Activated CD4-positive, alpha-beta T cell treated with anti-CD3 and anti-CD28 coated beads for 24 hours (primary cell): ENCODE measurements around the gene ROBO3.
A peak's percentile ranks its signal among the peaks of the same experiment; 100 is the strongest.

Experiments
- DNase-seq, 2 donors: peaks; one replicate each; pipeline ENCODE4 v3.0.0-alpha.2; 2020; ENCODE audit warnings: low read depth in 2 of 2

The ROBO3 gene

DNA sequence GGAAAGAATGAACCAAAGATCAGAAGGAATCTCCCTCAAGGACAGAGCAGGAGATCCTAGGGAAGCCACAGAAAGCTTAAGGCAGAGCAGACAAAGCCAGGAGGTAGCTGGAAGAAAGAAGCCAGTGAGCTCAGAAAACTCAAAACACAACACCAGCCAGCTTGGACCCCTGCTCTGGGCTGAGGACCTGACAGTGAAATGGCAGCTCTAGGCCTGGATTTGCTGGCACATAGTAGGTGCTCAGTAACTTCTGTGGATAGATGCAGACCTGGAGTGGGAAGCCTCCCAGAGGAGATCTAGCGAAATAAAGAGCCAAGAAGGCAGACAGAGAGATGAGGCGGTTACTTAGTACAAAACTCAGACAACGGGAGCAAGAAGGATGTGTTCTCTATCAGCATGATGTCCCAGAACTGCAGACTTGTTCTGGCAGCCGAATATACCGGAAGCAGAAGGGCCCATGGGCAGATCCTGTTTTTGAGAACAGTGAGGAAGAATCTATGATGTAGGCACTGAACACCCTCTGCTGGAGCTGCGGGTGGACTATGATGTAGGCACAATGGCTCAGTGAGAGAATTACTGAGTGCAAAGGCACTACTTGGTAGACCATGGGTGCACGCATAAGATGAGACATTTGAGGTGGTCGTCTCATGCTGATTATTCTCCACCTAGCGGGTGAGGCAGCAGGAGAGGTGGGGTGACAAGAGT is 27.7 kb downstream of the ROBO3 start:
- no peak for DNase-seq

DNA sequence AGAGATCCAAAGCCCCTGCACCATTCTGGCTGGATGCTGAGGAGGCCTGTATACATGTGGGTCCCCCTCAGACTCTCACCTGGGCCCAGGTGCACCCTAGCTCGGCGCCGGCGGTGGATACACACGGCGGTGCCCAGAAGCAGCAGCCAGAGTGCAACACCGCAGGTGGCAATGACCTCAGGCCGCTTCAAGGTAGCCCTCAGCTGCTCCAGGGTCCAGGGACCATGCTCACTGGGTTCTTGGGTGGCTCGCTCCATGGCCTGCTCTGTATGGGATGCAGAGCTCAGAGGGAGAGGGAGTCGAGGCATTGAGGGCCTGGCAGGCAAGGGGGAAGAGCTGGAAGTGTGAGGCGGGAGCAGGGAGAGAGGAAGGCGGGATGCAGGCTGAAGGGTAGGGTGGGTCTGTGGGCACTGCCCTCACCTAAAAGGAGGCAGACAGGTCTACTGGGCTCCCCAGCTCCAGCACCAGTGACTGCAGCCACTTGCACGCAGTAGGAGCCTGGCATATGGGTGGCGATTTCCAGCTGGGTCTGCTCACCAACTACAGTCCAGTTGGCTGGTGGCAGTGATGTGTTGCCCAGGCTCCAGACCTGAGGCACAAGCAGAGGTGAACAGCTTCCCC is 28.7 kb downstream of the ROBO3 start:
- no peak for DNase-seq

DNA sequence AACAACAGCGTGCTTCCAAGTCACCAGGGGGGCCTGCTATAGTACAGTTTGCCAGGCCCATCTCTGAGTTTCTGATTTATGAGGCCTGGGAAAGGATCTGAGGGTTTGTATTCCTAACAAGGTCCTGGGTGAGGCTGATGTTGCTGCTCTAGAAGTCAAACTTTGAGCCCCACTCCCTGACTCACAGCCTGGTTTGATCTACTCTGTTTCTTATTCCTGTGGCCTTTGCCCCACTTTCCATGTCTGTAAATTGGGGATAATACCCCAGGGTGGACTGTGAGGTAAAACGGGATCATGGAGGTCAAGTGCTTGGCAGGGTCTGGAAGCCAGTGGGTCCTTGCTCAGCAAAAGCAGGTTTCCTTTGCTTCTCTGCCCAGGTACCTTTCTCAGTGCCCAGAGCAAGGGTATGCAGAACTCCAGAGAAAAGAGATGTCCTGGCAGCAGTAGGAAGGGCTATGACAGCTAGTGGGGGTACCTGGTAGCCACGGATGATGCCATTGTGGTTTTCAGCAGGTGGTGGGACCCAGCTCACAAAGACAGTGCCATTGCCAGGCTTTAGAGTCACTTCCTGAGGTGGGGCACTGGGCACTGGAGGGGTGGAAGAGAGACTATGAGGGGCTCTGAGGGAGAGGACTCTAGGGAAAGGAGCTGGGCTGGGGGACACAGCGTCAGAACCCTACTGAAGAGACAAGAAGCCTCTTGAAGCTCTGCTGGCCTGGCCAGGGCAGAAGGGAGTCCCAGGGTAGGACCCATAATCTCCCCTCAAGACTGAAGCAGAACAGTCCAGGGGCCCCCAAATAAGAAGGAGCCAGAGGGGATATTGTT is 29.6 kb downstream of the ROBO3 start:
- DNase-seq: no peak

DNA sequence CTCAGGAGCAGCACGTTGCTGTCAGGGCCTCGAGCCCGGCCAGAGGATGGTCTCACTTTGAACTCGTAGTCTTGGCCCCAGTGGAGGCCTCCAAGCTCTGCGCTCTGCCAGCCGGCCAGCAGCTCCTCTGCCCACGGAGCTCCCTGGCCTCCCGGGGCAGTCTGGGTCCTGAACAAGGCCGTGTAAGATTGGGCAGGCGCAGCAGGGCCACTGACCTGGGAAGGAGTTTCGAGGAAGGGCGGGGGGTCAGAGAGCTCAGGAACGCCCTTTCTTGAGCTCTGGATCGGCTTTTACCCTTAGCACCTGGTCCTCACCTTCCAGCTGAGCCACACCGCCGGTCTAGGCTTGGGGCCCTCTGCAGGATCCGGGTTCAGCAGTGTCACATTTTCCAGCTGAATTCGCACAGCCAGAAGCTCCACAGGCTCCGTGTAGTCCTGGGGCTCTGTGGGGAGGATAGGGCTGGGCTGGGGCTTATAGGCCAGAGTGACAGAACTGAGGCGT is 30.3 kb downstream of the ROBO3 start:
- no peak for DNase-seq

DNA sequence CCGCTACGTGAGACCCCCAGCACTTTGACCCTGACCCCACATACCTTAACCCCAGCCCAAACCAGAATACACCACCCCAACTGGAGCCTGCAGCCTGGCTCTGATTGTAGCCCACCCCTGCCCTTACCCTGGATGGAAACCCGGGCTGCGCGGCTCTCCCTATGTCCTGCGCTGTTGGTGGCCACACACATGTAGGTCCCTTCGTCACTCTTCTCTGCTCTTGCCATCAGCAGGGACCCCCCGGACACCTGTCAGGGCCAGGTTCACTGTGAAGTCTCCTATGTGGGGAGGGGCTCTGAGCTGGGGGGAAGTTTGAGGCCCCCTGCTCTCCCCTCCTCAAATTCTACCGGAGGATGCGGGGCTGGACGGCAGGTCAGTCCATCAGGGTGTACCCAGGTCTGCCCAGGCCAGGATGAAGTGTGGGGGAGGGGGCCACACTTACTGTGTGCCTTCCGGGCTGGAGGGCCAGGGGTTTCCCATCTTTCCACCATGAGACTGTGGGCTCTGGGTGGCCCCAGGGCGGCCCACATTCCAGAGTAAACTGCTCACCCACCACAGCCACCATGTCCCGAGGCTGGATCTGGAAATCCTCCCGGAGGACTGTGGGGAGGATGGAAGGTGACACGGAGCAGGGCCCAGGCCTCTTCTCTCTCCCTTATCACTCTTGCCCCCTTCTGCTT is 31.0 kb downstream of the ROBO3 start:
- no peak for DNase-seq

DNA sequence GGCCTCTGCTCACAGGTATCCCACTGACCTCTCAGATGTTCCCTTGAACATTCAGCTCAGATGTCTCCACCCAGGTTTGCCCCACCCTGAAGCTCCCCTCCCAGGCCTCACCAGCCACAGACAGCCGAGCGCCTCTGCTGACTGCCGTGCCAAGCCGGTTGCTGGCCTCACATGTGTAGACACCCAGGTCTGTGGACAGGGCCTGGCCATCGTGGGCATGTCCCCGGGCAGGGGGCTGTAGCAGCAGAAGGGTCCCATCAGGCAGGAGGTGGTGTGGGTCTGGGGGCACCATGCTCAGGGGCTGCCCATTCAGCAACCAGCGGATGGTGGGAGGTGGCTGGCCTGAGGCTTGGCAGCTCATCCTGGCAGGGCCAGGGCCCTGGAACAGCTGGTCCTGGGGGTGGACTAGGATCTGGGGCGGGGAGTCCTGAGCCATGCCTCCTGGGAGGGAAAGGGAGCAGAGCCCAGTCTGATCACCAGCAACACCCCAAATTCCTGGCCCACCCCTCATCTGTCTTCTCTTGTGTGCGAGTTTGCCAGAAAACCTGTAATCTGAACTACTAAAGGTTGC is 31.7 kb downstream of the ROBO3 start:
- DNase-seq: no peak

DNA sequence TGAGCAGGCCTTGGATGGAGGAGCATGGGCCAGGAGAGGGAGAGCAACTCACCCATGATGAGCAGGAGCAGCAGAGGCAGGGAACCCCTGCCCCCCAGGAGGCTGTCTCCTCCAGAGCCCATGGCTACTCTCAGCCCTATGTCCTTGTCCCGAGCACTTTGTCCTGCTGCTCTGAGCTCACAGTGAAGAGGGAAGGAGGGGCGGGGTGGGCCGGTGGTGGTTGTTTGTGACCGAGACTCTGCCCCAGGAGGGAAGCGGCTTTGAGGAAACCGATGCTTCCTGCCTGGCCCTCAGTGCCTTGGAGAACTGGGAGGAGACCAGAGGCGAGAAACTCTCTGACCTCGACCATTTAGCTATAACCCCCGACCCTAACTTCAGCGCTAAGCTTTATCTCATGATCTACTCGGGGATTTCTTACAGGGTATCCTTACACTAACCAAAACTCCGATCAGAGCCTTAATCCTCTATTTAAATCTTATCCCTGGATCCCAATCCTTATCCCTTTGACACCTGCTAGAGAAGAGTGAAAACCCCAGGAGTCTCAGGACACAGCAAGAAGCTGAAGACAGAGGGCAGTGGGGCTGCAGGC is 32.5 kb downstream of the ROBO3 start, which contains the start of gene ROBO4:
ROBO4 (minus strand) TSS at position 192 of the 589 bp plus-strand sequence; CDS start at position 122, 70 bp downstream.
- DNase-seq: no peak

DNA sequence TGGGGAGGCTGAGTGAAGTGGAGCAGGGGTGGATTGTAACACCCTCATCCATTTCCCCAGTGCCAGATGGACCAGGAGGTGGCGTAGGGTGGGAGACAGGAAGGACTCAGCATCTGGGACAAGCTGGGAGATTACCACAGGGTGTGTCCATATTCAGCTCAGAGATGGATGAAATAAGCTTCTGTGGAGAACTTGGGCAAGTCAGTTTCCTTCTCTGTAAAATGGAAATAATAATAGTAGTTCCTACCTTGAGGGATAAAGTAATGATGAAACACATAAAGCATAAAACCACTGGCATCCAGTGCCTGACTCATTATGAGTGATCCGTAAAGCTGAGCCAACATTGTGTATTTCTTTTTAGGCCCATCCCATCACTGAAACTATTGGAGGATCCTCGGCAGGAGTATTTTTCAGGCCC is 33.0 kb downstream of the ROBO3 start:
- no peak for DNase-seq

DNA sequence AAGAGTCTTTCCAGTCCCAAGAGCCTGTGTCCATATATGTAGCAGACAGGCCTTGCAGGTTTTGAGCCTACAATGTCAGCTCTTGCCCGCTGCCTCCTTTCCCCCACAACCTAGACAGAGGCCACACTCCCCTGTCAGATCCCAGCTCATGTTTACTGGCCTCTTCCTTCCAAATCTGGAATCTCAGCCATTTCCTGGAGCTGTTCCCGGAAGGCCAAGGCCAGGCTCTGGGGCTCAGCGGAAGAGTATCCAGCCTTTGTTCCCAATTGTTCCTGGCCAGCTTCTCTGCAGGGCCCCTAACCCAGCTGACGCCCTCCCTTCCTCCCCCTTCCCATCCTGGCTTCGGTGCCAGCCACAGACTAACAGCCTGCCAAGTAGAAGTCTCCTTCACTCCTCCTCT is 33.5 kb downstream of the ROBO3 start:
- no peak for DNase-seq

DNA sequence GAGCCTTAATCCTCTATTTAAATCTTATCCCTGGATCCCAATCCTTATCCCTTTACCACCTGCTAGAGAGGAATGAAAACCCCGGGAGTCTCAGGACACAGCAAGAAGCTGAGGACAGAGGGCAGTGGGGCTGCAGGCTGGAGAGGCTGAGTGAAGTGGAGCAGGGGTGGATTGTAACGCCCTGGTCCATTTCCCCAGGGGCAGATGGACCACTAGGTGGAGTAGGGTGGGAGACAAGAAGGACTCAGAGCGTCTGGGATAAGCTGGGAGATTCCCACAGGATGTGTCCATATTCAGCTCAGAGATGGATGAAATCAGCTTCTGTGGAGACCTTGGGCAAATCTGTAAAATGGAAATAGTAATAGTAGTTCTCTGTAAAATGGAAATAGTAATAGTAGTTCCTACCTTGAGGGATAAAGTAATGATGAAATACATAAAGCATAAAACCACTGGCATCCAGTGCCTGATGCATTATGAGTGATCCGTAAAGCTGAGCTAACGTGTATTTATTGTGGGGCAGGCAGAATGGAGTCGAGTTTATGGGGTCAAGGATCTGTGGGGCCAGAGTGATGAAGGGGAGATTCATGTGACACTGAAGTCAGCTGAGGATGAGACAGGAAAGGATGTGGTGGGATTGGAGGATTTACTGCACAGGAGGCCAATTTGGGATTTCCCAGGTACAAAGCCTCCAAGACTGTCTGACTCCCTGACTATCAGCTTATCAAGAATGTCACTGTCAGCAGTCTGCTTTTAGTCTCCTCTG is 34.3 kb downstream of the ROBO3 start:
- DNase-seq: no peak

DNA sequence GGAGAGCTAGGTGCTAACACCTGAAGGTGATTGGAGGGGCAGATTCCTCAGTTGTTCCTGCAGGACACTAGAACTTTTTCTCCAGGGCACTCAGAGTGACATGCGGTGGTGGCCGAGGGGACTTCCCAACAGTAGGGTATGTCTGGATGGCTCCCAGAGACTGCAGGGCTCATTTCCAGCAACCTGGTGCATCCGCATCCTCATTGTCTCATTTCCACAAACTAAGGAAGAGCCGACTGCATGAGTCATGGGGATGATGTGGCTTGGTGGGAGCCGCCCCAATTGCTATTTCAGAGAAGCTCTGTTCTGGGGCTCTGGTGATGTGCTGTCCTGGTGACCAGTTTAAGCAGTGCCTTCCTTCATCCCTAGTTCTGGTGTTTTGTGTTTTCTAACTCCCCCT is 35.2 kb downstream of the ROBO3 start:
- no peak for DNase-seq

DNA sequence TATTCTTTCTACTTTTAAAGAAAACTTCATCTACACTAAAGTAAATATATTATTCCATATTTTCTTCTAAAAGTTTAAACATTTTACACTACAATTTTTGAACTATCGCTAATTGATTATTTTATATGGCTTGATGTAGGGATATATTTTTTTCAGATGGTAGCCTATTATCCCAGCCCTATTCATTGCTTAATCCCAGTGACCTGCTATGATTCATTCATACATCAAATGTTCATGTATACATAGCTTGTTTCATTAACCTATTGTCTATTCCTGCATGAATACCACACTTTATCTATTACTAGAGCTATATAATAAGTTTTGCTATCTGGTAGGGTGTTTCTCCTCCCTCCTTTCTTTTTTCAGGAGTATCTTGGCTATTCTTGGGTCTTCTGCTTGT is 37.4 kb downstream of the ROBO3 start:
- no peak for DNase-seq

DNA sequence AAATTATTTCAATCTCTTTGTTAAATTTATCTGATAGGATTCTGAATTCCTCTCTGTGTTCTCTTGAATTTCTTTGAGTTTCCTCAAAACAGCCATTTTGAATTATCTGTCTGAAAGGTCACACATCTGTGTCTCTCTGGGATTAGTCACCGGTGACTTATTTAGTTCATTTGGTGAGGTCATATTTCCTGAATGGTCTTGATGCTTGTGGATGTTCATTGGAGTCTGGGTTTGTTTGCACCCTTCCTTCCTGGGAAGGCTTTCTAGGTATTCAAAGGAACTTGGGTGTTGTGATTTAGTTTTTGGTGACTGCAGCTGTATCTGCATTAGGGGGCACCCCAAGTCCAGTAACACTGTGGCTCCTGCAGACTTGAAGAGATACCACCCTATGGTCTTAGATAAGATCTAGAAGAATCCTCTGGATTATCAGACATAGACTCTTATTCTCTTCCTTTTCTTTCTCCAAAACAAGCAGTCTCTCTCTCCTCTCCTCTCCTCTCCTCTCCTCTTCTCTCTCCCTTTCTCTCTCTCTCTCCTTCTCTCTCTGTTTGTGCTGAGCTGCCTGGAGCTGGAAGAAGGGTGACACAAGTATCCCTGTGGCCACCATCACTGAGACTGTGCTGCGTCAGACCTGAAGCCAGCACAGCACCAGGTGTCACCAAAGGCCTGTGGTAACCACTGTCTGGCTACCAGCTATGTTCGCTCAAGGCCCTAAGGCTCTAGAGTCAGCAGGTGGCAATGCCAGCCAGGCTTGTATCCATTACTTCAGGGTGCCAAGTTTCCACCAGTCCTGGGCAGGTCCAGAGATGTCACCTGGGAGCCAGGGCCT is 50.5 kb downstream of the ROBO3 start:
- DNase-seq: no peak

DNA sequence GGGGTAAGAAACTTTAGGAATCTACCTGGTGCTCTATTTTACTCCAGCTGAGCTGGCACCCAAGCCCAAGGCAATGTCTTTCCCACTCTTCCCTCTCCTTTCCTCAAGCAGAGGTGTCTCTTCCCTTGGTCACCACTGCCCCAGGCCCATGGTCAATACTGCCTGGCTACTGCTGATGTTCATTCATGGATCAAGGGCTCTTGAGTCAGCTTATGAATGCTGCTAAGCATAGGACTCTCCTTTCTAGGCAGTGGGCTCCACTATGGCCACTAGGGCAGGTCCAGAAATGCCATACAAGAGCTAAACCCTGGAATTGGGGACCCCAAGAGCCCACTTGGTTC is 51.1 kb downstream of the ROBO3 start:
- no peak for DNase-seq

DNA sequence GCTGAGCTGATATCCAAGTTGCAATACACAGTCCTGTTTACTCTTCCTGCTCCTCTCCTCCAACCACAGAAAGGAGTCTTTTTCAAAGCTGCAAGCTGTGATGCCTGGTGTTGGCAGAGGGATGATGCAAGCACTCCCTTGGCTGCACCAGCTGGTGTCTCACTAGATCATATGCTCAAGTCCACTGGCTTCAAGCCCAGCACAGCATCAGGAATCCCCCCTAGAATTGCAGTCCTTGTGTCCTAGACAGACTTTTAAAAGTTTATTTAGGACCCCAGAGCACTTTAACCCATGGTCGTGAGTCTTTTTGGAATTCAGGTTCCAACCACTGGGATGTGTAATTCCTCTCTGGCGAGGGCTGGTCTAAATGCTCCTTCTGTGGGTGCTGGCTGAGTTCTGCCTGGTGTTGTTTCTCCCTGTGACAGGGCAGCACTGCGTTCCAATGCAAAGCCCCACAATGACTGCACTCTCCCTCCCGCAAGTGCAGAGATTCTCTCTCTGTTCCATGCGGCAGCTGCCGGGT is 51.9 kb downstream of the ROBO3 start:
- DNase-seq: no peak

DNA sequence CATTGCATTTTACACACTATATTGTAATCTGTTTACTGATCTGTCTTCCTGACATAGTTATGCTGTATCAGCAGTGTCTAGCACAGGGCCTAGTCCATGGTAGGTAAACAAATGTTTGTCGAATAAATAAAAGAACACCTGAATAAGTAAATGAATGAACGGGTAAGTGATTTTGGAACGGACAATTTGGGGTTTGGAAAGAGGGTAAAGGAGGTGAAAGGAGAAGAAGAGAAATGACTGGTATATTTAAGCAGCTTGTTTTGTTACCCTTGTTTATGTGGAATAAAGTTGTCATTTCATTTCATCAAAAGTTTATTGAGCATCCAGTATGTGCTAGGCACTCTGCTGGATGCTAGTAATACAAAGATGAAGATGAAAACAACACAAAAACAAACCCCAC is 53.7 kb downstream of the ROBO3 start, which contains the start of gene HEPN1:
HEPN1 (plus strand) TSS at position 301 of the 400 bp plus-strand sequence.
- DNase-seq: no peak

DNA sequence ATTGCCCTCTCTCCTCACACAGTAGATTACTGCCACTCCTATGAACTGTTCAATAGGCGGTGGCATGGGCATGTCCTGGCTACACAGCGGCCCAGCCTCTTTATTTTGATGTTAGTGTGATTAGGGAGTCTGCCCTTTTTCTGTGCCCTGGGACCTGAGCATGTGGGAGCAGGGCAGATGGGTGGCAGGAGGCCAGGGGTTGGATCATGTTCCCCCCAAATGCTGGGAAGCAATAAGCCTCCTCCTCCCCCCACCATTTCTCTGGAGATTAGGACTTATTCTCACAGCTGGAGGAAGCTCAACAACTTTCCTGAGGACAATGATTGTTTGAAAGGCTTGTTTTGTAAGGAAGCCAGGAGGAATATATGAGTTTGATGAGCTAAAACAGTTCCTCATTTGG is 54.7 kb downstream of the ROBO3 start:
- DNase-seq: no peak

DNA sequence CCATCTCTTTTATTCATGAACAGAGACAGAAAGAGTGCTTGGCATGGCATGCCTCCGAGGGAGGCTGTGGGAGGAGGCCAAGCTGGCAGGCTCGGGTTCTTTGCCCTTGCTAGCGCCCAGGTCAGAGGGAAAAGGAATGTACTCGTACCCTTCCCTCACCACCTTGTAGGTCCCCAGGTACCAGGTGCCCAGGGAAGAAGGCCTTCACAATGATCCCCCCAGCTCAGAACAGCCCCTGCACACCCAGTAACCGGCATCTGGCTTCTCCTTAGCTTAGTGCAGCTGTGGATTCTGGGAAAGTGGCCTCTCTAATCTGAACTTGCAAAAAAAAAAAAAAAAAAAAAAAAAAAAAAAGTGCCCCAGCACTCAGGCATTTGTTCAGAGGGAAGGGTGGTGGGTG is 55.1 kb downstream of the ROBO3 start:
- DNase-seq: no peak

DNA sequence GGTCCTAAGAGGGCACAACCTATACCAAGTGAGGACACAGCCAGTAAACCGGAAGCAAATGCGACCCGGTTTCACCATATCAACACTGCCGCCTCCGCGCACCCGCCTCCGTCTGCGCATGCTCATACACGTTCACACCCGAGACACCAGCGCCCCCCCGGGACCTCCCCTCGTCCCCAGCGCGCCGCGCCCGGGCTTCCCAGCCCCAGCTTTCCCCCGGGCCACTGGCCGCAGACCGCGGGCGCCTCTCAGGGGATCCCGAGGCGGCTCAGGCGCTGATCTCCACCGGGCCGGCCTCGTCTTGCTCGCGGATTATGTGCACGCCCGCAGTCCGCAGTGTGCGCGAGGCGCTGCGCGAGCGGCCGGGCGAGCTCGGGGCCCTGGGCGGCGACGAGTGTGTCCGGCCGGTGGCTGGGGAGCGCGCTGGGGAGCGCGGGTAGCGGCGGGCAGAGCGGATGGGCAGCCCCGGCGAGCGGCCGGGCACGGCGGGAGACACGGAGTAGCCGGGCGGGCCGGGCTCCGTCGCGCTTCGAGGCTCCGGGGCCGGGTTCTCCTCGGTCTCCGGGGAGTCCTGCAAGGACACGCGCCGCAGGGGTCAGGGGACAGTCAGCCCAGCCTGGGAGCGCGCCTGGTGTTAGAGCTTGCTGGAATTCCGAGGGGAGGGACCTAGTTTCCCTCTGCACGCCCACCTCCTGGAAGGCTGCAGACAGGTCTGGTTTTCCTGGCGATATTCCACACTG is 55.8 kb downstream of the ROBO3 start:
- peak; percentile 65 to 66 for DNase-seq
